HepG2 (cell line): ENCODE results near the gene NPBWR2. TPM values are rescaled to one million over a fixed set of nuclear protein-coding genes. Genes with fewer than 3 reads are reported as not detected.

Experiments used
- ATAC-seq: fragments of 200-7000 bp; cut with Tn5 transposase; 3 replicates; pipeline ENCODE4 v1.9.1; 2020; ENCODE audit warnings: mild to moderate bottlenecking, moderate library complexity
- BruUV-seq: library from RNA; stranded (reverse); fragments of 400-500 nt; replicated peaks from 2 replicates; lab custom pipeline; 2021; lab: Mats Ljungman, UMichigan
- CTCF ChIA-PET: fragments of 300-600 bp; formaldehyde crosslinking; extraction: SDS; loops from one replicate; lab custom pipeline; 2021; ENCODE audit warnings: low total read pairs, inconsistent platforms, low intra/inter-chr PET ratio; lab: Yijun Ruan, JAX
- POLR2A ChIA-PET: fragments of 350-600 bp; sonication (Branson Sonifier 250); formaldehyde crosslinking; loops from one replicate; lab custom pipeline; 2020; ENCODE audit warnings: antibody characterized with exemption, inconsistent platforms; lab: Yijun Ruan, JAX
- DNase-seq: peaks from one replicate; pipeline ENCODE4 v3.0.0-alpha.2; 2015; ENCODE audit warnings: low spot score
- FAIRE-seq: peaks from 3 replicates; lab custom pipeline; 2011; peaks lifted over from hg19 to GRCh38; lab: Jason Lieb, UNC
- H2AFZ ChIP-seq: one replicate; pipeline ENCODE4 v1.6.1; 2011; ENCODE audit warnings: low read length, inconsistent platforms
- H3K27ac ChIP-seq: fragments of 300-600 bp; 3 replicates; pipeline ENCODE4 v1.8.0; 2011; ENCODE audit warnings: mixed run types, mild to moderate bottlenecking, mixed read lengths, low read length, inconsistent platforms; ENCODE audit not compliant: insufficient read depth; ENCODE audit errors: extremely low read length
- H3K27me3 ChIP-seq, 2 experiments: fragments of 200-600 bp in 1 of 2; 2 replicates in 1 of 2; 3 replicates in 1 of 2; pipeline versions ENCODE4 v1.6.0 to v1.8.0; 2011; ENCODE audit warnings: low read length in 2 of 2, mild to moderate bottlenecking in 2 of 2, moderate library complexity in 2 of 2, inconsistent platforms in 1 of 2; ENCODE audit not compliant: insufficient read depth in 2 of 2, control insufficient read depth in 1 of 2
- H3K36me3 ChIP-seq, 2 experiments: fragments of 200-600 bp in 1 of 2; replicated peaks in 1 of 2; 2 replicates in 1 of 2; 3 replicates in 1 of 2; pipeline versions ENCODE4 v1.5.1 to v1.8.0; 2011; ENCODE audit warnings: low read length in 2 of 2, inconsistent platforms in 1 of 2; ENCODE audit not compliant: insufficient read depth in 2 of 2, control insufficient read depth in 1 of 2
- H3K4me1 ChIP-seq: 2 replicates; pipeline ENCODE4 v1.5.1; 2012; ENCODE audit warnings: low read length, inconsistent platforms; ENCODE audit not compliant: insufficient read depth
- H3K4me2 ChIP-seq: 2 replicates; pipeline ENCODE4 v1.6.0; 2011; ENCODE audit warnings: low read depth, low read length, inconsistent platforms
- H3K4me3 ChIP-seq, 3 experiments: fragments of 200-600 bp in 1 of 3; sonication (generic), shearing (Covaris generic) in 1 of 3; replicated peaks in 1 of 3; 2 replicates each; pipeline ENCODE4 v1.5.1; 2011 to 2016; ENCODE audit warnings: low read length in 3 of 3, inconsistent platforms in 2 of 3, low read depth in 2 of 3, mild to moderate bottlenecking in 2 of 3, control low read depth in 1 of 3, mixed read lengths in 1 of 3; ENCODE audit not compliant: insufficient read depth in 1 of 3
- H3K79me2 ChIP-seq: one replicate; pipeline ENCODE4 v1.6.1; 2011; ENCODE audit warnings: low read length, inconsistent platforms; ENCODE audit not compliant: insufficient read depth
- H3K9ac ChIP-seq: 2 replicates; pipeline ENCODE4 v1.6.0; 2011; ENCODE audit warnings: mild to moderate bottlenecking, low read depth, low read length, inconsistent platforms; ENCODE audit not compliant: insufficient read depth
- H3K9me3 ChIP-seq: 2 replicates; pipeline ENCODE4 v1.5.1; 2012; ENCODE audit warnings: mild to moderate bottlenecking, low read length
- H4K20me1 ChIP-seq: 2 replicates; pipeline ENCODE4 v1.6.0; 2011; ENCODE audit warnings: inconsistent platforms, mild to moderate bottlenecking, low read length, moderate library complexity; ENCODE audit not compliant: insufficient read depth
- NFYC ChIP-seq: IDR thresholded peaks from 2 replicates; pipeline ENCODE4 v1.6.1; 2016; ENCODE audit warnings: missing genetic modification reagents, missing compliant biosample characterization
- NONO ChIP-seq, 2 experiments: fragments of 450-650 bp in 1 of 2; sonication (generic) in 1 of 2; formaldehyde crosslinking in 1 of 2; IDR thresholded peaks in 1 of 2; conservative IDR thresholded peaks in 1 of 2; 2 replicates each; pipeline versions ENCODE4 v1.6.1 to v1.8.0; 2017 to 2022; ENCODE audit warnings: mild to moderate bottlenecking in 1 of 2, missing genetic modification reagents in 1 of 2, moderate library complexity in 1 of 2
- PHF20 ChIP-seq: sonication (generic); formaldehyde crosslinking; IDR thresholded peaks from 2 replicates; pipeline ENCODE4 v1.5.0; 2020; ENCODE audit warnings: mild to moderate bottlenecking, missing genetic modification reagents
- SOX6 ChIP-seq, 2 experiments: fragments of 450-650 bp in 1 of 2; sonication (generic) in 1 of 2; formaldehyde crosslinking in 1 of 2; IDR thresholded peaks; 2 replicates each; pipeline versions ENCODE4 v1.4.0 to v1.6.1; 2017 to 2020; ENCODE audit warnings: antibody characterized with exemption in 1 of 2, mild to moderate bottlenecking in 1 of 2, missing genetic modification reagents in 1 of 2
- ZFAT ChIP-seq: sonication (generic); formaldehyde crosslinking; conservative IDR thresholded peaks from 2 replicates; pipeline ENCODE4 v1.8.1; 2023; ENCODE audit warnings: missing genetic modification reagents, inconsistent platforms
- ZNF318 ChIP-seq: sonication (generic); formaldehyde crosslinking; IDR thresholded peaks from 2 replicates; pipeline ENCODE4 v1.4.0; 2020; ENCODE audit warnings: mild to moderate bottlenecking, missing genetic modification reagents
- ZNF326 ChIP-seq: sonication (generic); formaldehyde crosslinking; IDR thresholded peaks from 2 replicates; pipeline ENCODE4 v1.4.0; 2020; ENCODE audit warnings: missing genetic modification reagents, borderline replicate concordance
- ZNF510 ChIP-seq: sonication (generic); formaldehyde crosslinking; IDR thresholded peaks from 2 replicates; pipeline ENCODE4 v1.4.0; 2020; ENCODE audit warnings: low read depth, mild to moderate bottlenecking, missing genetic modification reagents
- ZNF576 ChIP-seq: sonication (generic); formaldehyde crosslinking; IDR thresholded peaks from 2 replicates; pipeline ENCODE4 v1.4.0; 2020; ENCODE audit warnings: mild to moderate bottlenecking, missing genetic modification reagents
- WGBS: methylation state at CpG from one replicate; pipeline ENCODE4 v1.1.6; 2017; ENCODE audit warnings: low lambda C conversion rate; 5-methylcytosine and 5-hydroxymethylcytosine counted together
- in situ Hi-C: cut with HindIII; loops from 2 replicates; pipeline ENCODE4 v1.10.0; 2017; ENCODE audit warnings: low pct_unique_long_range_greater_than_20kb; ENCODE audit not compliant: extremely low pct_ligation_motif_present
- intact Hi-C: fragments of 100-400 bp; cut with micrococcal nuclease; formaldehyde crosslinking; loops from one replicate; pipeline ENCODE4 v1.10.0; 2022; ENCODE audit not compliant: unreplicated experiment
- polyA plus RNA-seq, 8 experiments: library from polyadenylated mRNA; depleted of rRNA in 3 of 8; stranded (reverse) in 7 of 8; unstranded in 1 of 8; fragments of >200 nt; fragmentation: Illumina TruSeq in 4 of 8; extraction: Trizol in 4 of 8; gene quantifications; 2 replicates each; pipeline versions ENCODE4 v1.2.1 to v1.2.3, GENCODE V29; 2011 to 2016; ENCODE audit warnings: low read depth in 4 of 8, missing spikeins in 1 of 8, mixed read lengths in 1 of 8; ENCODE audit not compliant: insufficient read depth in 1 of 8
- total RNA-seq, 5 experiments: library from RNA; depleted of rRNA; stranded (reverse); fragments of >200 nt; fragmentation: Illumina TruSeq; extraction: Trizol; gene quantifications; 2 replicates each; pipeline ENCODE4 v1.2.3, GENCODE V29; 2016; ENCODE audit warnings: low read depth in 1 of 5
- TF ChIP-seq, protein P1 (sequence below): sonication (generic); formaldehyde crosslinking; IDR thresholded peaks from 2 replicates; pipeline ENCODE4 v1.8.0; 2022; ENCODE audit warnings: mild to moderate bottlenecking, missing genetic modification reagents; ENCODE audit not compliant: insufficient replicate concordance

The NPBWR2 gene
- total and polyA plus RNA-seq, 2 of the 13 experiments (the other 11 are each of a cell fraction or from before 2014, with no cell fraction given), result not detected

DNA sequence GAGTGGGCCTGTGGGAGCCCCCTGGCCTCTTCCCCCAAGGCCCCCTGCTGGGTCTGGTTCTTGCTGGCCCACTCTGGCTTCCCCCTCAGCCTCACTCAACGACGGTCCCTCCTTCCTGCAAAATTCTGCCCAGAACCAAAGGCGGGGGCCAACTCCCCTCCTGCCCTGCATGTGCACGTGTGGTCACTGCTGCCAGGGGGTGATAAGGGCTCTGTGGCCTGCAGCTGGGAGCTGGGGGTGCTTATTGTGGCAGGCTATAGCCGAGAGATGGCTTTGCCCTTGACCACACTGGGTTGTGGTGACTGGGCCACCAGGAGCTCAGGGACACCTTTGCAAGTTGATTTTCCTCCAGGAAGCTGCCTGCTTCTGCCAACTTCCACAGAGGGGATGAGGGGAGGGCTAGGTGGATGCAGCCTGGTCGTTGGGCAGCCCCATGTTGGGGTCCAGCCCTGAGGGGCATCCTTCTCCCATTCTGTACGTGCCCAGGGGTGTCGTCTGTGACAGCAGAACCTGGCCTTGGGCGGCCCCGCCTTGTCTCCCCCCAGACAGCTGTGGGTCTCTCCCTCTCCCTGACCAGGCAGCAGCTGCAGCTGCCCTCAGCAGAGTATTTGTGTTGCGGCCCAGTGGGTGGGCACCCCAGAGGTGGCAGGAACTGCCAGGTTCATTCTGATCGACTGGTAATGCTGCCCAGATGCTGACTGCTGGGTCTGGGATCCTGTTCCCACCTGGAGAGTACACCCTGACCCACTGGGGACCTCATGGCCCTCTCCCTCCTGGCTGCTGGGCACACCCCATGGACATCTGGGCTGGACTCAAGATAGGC is 38.8 kb downstream of the NPBWR2 start (continued):
- TF ChIP-seq ZNF318, result no peak
- TF ChIP-seq, all 625 proteins: peak for 4

DNA sequence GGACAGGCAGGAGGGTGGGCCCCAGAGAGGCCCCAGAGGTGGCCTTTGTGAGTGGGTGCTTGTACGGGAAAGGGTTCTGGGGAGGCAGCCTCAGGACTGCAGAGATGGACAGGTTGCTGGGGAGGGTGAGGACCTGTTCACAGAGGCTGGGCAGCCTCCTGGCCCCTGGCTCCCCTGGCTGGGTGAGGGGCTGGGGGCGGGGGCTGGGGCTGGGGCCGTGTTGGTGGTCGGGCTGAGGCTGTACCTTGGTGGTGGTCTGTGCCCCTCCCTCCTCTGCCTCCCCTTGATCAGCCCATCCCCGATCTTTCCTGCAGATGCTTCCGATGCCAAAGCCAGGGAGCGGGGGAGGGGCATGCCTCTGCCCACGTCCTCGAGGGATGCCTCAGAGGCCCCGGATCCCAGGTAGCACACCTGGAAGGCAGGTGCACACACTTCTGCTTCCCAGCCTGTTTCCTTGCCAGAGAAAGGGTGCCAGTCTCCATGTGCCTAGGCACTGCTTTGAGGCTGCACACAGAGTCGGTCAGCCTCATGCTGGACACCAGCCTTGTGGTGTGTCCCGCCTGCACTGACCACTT is 39.5 kb downstream of the NPBWR2 start:
- DNase-seq, result no peak
- Histone ChIP-seq H2AFZ (no peak overlapping the region), H3K4me2 (no peak overlapping the region), H3K9ac (no peak overlapping the region), H3K79me2 (no peaks in the 10 kb centered on the region), H3K27ac (no peak overlapping the region), H3K27me3 (peaks cover 3 to 11% of the 10 kb centered on the region in 2 experiments; a peak in 2 of 5 replicates), H4K20me1 (peaks cover 4% of the 10 kb centered on the region; the same call in 1 of the 2 replicates), H3K4me1 (peaks cover 47% of the 10 kb centered on the region), H3K4me3 (no peak overlapping the region), H3K9me3 (no peaks in the 10 kb centered on the region), H3K36me3 (no peaks in the 10 kb centered on the region)
- no peak for ATAC-seq
- intact Hi-C loops, result loop anchor here (2.0 kb wide), 1 partner anchor 13 kb away; no protein-coding TSS in a partner anchor
- ChIA-PET POLR2A (no interaction called here), CTCF (no interaction called here)
- BruUV-seq, result no TSS peak
- 46% methylated on average over 7 of the region's 12 CpGs for WGBS
- no peak for FAIRE-seq
- in situ Hi-C loops, result no loop called here
- TF ChIP-seq NFYC (CRISPR knock-in tag), result no peak
- no peak for TF ChIP-seq ZNF576 (CRISPR knock-in tag)
- no peak for TF ChIP-seq NONO (IDR thresholded peaks at IDR 0.05)
- TF ChIP-seq NONO (CRISPR knock-in tag; conservative IDR thresholded peaks at IDR 0.05), result 0 out of 2 replicates have a peak, but pooled peaks have one; percentile 54
- TF ChIP-seq PHF20 (CRISPR knock-in tag), result no peak
- TF ChIP-seq ZFAT (CRISPR knock-in tag), result no peak
- TF ChIP-seq SOX6 (IDR thresholded peaks at IDR 0.05), result no peak
- TF ChIP-seq SOX6 (CRISPR knock-in tag; IDR thresholded peaks at IDR 0.05), result no peak
- TF ChIP-seq ZNF510 (CRISPR knock-in tag), result no peak
- TF ChIP-seq, protein P1, sequence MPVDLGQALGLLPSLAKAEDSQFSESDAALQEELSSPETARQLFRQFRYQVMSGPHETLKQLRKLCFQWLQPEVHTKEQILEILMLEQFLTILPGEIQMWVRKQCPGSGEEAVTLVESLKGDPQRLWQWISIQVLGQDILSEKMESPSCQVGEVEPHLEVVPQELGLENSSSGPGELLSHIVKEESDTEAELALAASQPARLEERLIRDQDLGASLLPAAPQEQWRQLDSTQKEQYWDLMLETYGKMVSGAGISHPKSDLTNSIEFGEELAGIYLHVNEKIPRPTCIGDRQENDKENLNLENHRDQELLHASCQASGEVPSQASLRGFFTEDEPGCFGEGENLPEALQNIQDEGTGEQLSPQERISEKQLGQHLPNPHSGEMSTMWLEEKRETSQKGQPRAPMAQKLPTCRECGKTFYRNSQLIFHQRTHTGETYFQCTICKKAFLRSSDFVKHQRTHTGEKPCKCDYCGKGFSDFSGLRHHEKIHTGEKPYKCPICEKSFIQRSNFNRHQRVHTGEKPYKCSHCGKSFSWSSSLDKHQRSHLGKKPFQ (CRISPR knock-in tag), result no peak
- TF ChIP-seq ZNF326 (CRISPR knock-in tag), result no peak
